OCI-LY7 (cell line): Measurements from ENCODE around the gene RPS16.

Source experiments
- CTCF ChIP-seq: fragments of 200-600 bp; sonication (generic); conservative IDR thresholded peaks from 2 replicates; pipeline ENCODE4 v1.5.1; 2014; ENCODE audit warnings: mild to moderate bottlenecking, antibody characterized with exemption, low read length, moderate library complexity, mixed read lengths
- EZH2phosphoT487 ChIP-seq: fragments of 200-600 bp; sonication (generic); IDR thresholded peaks from 2 replicates; pipeline ENCODE4 v1.6.1; 2018; ENCODE audit warnings: low read depth, borderline replicate concordance, mild to moderate bottlenecking, mixed run types, antibody characterized with exemption, low read length, moderate library complexity, mixed read lengths

GRCh38 chr19:39465956-39466747 is 30.4 kb upstream of the RPS16 start:
- no peak for TF ChIP-seq CTCF
- no peak for TF ChIP-seq EZH2phosphoT487
